ENCODE measurements around the gene DOP1A. TPM values are rescaled to one million over a fixed set of nuclear protein-coding genes. Genes with fewer than 3 reads are reported as not detected.

DOP1A gene
- total RNA-seq, 2 donors from 2014 or later: 26.1 to 27.4 TPM

DNA sequence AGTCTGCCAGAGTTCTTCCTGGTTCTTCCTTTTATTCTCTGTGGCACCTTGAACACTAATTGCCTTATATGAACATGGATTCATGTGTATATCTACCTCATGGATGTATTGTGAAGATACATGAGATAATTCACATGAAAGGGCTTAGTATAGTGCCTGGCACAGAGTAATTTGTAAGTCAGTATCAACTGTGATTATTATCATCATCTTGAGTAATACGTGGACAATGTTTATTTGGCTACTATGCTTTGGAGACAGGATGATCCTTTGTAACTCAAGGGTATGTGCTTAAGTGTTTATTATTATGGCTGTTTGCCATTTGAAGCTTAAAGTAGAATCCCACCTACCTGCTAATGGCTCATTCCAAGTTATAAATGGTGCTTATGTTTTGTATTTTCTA lies 16.0 kb downstream of the DOP1A start:
- DNase-seq (ENCODE audit: low spot score): no peak
- H3K27me3 ChIP-seq: no peaks in the 10 kb centered on the region
- H3K36me3 ChIP-seq: no peaks in the 10 kb centered on the region
- H3K9me3 ChIP-seq: no peaks in the 10 kb centered on the region
- H3K4me3 ChIP-seq: no peak overlapping the region
- TF ChIP-seq, protein P1, sequence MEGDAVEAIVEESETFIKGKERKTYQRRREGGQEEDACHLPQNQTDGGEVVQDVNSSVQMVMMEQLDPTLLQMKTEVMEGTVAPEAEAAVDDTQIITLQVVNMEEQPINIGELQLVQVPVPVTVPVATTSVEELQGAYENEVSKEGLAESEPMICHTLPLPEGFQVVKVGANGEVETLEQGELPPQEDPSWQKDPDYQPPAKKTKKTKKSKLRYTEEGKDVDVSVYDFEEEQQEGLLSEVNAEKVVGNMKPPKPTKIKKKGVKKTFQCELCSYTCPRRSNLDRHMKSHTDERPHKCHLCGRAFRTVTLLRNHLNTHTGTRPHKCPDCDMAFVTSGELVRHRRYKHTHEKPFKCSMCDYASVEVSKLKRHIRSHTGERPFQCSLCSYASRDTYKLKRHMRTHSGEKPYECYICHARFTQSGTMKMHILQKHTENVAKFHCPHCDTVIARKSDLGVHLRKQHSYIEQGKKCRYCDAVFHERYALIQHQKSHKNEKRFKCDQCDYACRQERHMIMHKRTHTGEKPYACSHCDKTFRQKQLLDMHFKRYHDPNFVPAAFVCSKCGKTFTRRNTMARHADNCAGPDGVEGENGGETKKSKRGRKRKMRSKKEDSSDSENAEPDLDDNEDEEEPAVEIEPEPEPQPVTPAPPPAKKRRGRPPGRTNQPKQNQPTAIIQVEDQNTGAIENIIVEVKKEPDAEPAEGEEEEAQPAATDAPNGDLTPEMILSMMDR (IDR thresholded peaks at IDR 0.05): no peak
- H3K27ac ChIP-seq: no peak overlapping the region
- no peaks in the 10 kb centered on the region for H3K4me1 ChIP-seq

DNA sequence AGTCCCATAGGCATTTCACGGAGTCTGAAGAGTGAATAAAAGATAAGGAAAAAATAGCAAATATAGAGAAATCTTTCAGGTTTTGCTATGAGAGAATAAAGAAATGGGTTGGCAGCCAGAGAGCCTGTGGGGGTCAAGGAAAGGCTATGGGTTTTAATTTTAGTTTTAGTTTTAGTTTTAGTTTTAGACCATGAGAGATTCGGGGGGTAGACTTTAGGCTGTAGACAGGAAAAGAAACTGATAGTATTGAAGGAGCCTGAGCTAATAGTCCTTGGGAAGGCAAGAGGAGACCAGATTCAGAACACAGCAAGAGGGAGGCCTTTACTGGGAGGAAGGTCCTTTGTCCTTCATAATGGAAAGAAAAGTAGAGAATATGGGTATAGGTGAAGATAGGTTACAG lies 19.3 kb downstream of the DOP1A start:
- TF ChIP-seq, protein P1 (IDR thresholded peaks at IDR 0.05): no peak
- no peak overlapping the region for H3K27ac ChIP-seq

DNA sequence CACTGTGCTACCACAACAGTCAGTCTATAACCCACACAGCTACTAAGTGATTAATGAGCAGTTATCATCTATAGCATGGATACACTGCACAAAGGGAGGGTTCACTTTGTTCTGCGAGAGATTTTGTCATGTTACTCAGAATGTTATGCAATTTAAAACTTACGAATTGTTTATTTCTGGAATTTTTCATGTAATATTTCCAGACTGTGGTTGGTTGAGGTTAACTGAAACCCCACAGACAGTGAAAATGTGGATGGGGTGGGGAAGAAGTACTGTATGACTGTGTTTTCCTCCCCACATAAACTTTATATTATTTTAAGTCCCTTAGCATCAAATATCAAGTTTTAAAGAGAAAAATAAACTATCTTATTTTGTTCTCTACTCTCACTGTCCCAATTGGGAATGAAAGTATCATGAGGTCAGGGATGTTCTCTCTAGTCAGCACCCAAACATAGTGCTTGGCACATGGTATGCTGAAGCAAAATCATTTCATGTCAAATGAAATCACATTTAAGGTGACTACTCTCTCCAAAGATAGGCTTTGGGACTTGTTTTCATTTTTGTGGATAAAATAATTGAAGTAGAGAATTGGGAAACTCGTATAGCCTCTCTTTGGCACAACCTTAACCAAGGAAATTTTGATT lies 25.4 kb downstream of the DOP1A start:
- no peaks in the 10 kb centered on the region for H3K27me3 ChIP-seq
- no peak overlapping the region for H3K4me3 ChIP-seq
- no peak overlapping the region for H3K27ac ChIP-seq
- TF ChIP-seq, protein P1 (IDR thresholded peaks at IDR 0.05): no peak
- H3K9me3 ChIP-seq: no peaks in the 10 kb centered on the region
- H3K4me1 ChIP-seq: peaks cover 0 to 8% of the 10 kb centered on the region in 2 donors
- no peaks in the 10 kb centered on the region for H3K36me3 ChIP-seq
- DNase-seq (ENCODE audit: low spot score): no peak

More for the DNA sequence above, 19.3 kb downstream of the DOP1A start:
- Histone ChIP-seq H3K9me3 (no peaks in the 10 kb centered on the region), H3K4me1 (no peaks in the 10 kb centered on the region), H3K27me3 (no peaks in the 10 kb centered on the region), H3K36me3 (no peaks in the 10 kb centered on the region), H3K4me3 (no peak overlapping the region)
- no peak for DNase-seq (ENCODE audit: low spot score)

DNA sequence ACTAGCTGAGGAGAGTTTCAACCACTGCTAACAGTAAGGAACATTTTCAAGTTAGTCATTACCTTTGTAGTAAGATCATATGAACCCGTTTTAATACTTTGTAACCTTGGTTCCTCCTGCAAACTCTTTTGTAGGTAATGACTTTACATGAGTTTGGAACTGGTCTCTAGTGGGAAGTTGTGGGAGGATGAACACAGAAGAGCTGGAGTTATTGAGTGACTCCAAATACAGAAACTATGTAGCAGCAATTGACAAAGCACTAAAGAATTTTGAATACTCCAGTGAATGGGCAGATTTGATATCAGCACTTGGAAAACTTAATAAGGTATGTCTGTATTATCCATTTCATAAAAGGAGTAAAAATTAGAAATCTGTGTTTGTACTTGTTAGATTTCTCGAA lies 29.3 kb downstream of the DOP1A start:
- H3K27ac ChIP-seq: no peak overlapping the region
- H3K9me3 ChIP-seq: no peaks in the 10 kb centered on the region
- no peak for DNase-seq (ENCODE audit: low spot score)
- H3K4me1 ChIP-seq: peaks cover 0 to 8% of the 10 kb centered on the region in 2 donors
- TF ChIP-seq, protein P1 (IDR thresholded peaks at IDR 0.05): no peak
- peaks cover 11% of the 10 kb centered on the region for H3K36me3 ChIP-seq
- H3K4me3 ChIP-seq: no peak overlapping the region
- no peaks in the 10 kb centered on the region for H3K27me3 ChIP-seq

DNA sequence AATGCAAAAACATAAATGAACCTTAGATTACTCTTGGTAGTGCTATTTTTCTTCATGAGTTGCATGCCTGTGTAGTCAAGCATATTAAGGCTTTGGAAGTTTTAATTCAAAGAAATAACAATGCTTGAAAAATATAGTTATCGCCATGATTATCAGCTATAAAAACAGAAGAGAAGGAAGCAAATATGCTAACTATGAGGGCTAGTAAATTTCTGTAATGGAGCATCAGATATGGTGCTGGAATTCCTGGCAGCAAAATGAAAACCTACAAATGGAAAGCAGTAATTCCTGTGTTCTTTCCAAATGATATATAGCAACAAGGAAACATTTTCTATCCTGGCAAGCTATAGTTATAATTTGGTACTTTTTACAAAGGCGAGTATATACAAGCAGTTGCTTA lies 29.7 kb downstream of the DOP1A start:
- TF ChIP-seq, protein P1 (IDR thresholded peaks at IDR 0.05): no peak
- H3K9me3 ChIP-seq: no peaks in the 10 kb centered on the region
- H3K4me1 ChIP-seq: peaks cover 0 to 8% of the 10 kb centered on the region in 2 donors
- H3K27me3 ChIP-seq: no peaks in the 10 kb centered on the region
- peaks cover 11% of the 10 kb centered on the region for H3K36me3 ChIP-seq
- H3K4me3 ChIP-seq: no peak overlapping the region
- H3K27ac ChIP-seq: no peak overlapping the region
- no peak for DNase-seq (ENCODE audit: low spot score)

DNA sequence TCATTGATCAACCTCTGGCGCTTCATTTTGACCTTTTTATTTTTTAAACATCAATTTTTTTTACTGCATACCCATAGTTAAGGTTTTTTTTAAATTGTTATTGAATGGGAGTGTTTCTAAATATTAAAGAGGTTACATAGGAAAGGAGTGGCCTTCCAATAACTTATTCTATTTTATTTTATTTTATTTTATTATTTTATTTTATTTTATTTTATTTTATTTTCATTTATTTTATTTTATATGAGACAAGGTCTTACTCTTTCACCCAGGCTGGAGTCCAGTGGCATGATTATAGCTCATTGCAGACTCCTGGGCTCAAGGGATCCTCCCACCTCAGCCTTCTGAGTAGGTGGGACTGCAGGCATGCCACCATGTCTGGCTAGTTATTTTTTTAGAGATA lies 30.2 kb downstream of the DOP1A start:
- Histone ChIP-seq H3K27ac (no peak overlapping the region), H3K36me3 (peaks cover 11% of the 10 kb centered on the region), H3K9me3 (no peaks in the 10 kb centered on the region), H3K4me3 (no peak overlapping the region), H3K4me1 (peaks cover 0 to 8% of the 10 kb centered on the region in 2 donors), H3K27me3 (no peaks in the 10 kb centered on the region)
- TF ChIP-seq, protein P1 (IDR thresholded peaks at IDR 0.05): no peak
- no peak for DNase-seq (ENCODE audit: low spot score)
